Esophagus muscularis mucosa (tissue), 4 donors: Measurements from ENCODE around the gene GGA2.

Experiments used
- EP300 ChIP-seq: sonication (generic); formaldehyde crosslinking; IDR thresholded peaks from one replicate; pipeline ENCODE4 v1.6.1; 2017; ENCODE audit warnings: antibody characterized with exemption
- POLR2A ChIP-seq: fragments of 450-650 bp; IDR thresholded peaks from one replicate; pipeline ENCODE4 v1.6.1; 2017; ENCODE audit warnings: antibody characterized with exemption, moderate library complexity, mild to moderate bottlenecking, low read depth
- TF ChIP-seq, protein P1 (sequence below), 3 experiments: fragments of 200-600 bp in 2 of 3; fragments of 450-650 bp in 1 of 3; sonication (generic) in 2 of 3; IDR thresholded peaks; one replicate each; pipeline ENCODE4 v1.5.1; 2017 to 2019; ENCODE audit warnings: antibody characterized with exemption in 3 of 3, mild to moderate bottlenecking in 2 of 3, moderate library complexity in 1 of 3

GRCh38 chr16:23484510-23485256 lies 25.6 kb downstream of the GGA2 start:
- TF ChIP-seq, protein P1, sequence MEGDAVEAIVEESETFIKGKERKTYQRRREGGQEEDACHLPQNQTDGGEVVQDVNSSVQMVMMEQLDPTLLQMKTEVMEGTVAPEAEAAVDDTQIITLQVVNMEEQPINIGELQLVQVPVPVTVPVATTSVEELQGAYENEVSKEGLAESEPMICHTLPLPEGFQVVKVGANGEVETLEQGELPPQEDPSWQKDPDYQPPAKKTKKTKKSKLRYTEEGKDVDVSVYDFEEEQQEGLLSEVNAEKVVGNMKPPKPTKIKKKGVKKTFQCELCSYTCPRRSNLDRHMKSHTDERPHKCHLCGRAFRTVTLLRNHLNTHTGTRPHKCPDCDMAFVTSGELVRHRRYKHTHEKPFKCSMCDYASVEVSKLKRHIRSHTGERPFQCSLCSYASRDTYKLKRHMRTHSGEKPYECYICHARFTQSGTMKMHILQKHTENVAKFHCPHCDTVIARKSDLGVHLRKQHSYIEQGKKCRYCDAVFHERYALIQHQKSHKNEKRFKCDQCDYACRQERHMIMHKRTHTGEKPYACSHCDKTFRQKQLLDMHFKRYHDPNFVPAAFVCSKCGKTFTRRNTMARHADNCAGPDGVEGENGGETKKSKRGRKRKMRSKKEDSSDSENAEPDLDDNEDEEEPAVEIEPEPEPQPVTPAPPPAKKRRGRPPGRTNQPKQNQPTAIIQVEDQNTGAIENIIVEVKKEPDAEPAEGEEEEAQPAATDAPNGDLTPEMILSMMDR (IDR thresholded peaks at IDR 0.05): no peak
- no peak for TF ChIP-seq POLR2A
- TF ChIP-seq EP300: no peak
